IMR-90 (cell line): ENCODE results near the gene LRP6. TPM values are rescaled to one million over a fixed set of nuclear protein-coding genes. Genes with fewer than 3 reads are reported as not detected.

Experiments used
- ATAC-seq: fragments of 200-7000 bp; cut with Tn5 transposase; 2 replicates; pipeline ENCODE4 v1.9.1; 2020; ENCODE audit warnings: low read depth, mild to moderate bottlenecking, moderate library complexity
- BruUV-seq: library from RNA; stranded (reverse); fragments of 400-500 nt; replicated peaks from 2 replicates; lab custom pipeline; 2021; lab: Mats Ljungman, UMichigan
- CTCF ChIA-PET: fragments of 300-600 bp; formaldehyde crosslinking; extraction: SDS; loops from one replicate; lab custom pipeline; 2021; ENCODE audit warnings: antibody characterized with exemption; lab: Yijun Ruan, JAX
- POLR2A ChIA-PET: fragments of 300-600 bp; sonication (Branson Sonifier 250); formaldehyde crosslinking; loops from one replicate; lab custom pipeline; 2022; ENCODE audit warnings: antibody characterized with exemption; ENCODE audit not compliant: unreplicated experiment; lab: Charles Lee
- DNase-seq: peaks from one replicate; pipeline ENCODE4 v3.0.0; 2013
- H2AFZ ChIP-seq: replicated peaks from 2 replicates; pipeline ENCODE3; 2013; ENCODE audit warnings: low read length, mild to moderate bottlenecking; ENCODE audit not compliant: poor library complexity
- H2AK5ac ChIP-seq: 2 replicates; pipeline ENCODE4 v1.6.1; 2013; ENCODE audit warnings: low read depth, low read length, inconsistent platforms
- H2AK9ac ChIP-seq: replicated peaks from 2 replicates; pipeline ENCODE3; 2013; ENCODE audit warnings: mild to moderate bottlenecking, low read depth, low read length, moderate library complexity; ENCODE audit not compliant: poor library complexity
- H2BK120ac ChIP-seq: 2 replicates; pipeline ENCODE4 v1.6.1; 2013; ENCODE audit warnings: low read depth, low read length, inconsistent platforms
- H2BK15ac ChIP-seq: 3 replicates; pipeline ENCODE4 v1.6.1; 2013; ENCODE audit warnings: low read depth, low read length, inconsistent platforms
- H2BK20ac ChIP-seq: 2 replicates; pipeline ENCODE4 v1.6.1; 2013; ENCODE audit warnings: low read depth, mild to moderate bottlenecking, inconsistent platforms, low read length, moderate library complexity
- H2BK5ac ChIP-seq: 2 replicates; pipeline ENCODE4 v1.6.1; 2013; ENCODE audit warnings: mild to moderate bottlenecking, low read depth, low read length, inconsistent platforms; ENCODE audit not compliant: poor library complexity, severe bottlenecking
- H3K14ac ChIP-seq: replicated peaks from 2 replicates; pipeline ENCODE4 v1.6.1; 2013; ENCODE audit warnings: low read depth, low read length, inconsistent platforms
- H3K18ac ChIP-seq: 2 replicates; pipeline ENCODE4 v1.6.1; 2013; ENCODE audit warnings: low read depth, low read length, control low read depth
- H3K23ac ChIP-seq: 2 replicates; pipeline ENCODE4 v1.6.1; 2013; ENCODE audit warnings: low read depth, low read length, inconsistent platforms
- H3K27ac ChIP-seq: 2 replicates; pipeline ENCODE4 v1.5.1; 2013; ENCODE audit warnings: mild to moderate bottlenecking, control low read depth, low read length; ENCODE audit not compliant: insufficient read depth
- H3K27me3 ChIP-seq: 2 replicates; pipeline ENCODE4 v1.6.1; 2013; ENCODE audit warnings: low read length; ENCODE audit not compliant: control insufficient read depth, insufficient read depth
- H3K36me3 ChIP-seq: 2 replicates; pipeline ENCODE4 v1.6.1; 2013; ENCODE audit warnings: low read length, mixed read lengths; ENCODE audit not compliant: control insufficient read depth, insufficient read depth
- H3K4ac ChIP-seq: 2 replicates; pipeline ENCODE4 v1.6.1; 2013; ENCODE audit warnings: low read depth, low read length, inconsistent platforms
- H3K4me1 ChIP-seq: 2 replicates; pipeline ENCODE4 v1.6.1; 2013; ENCODE audit warnings: low read length, mixed read lengths; ENCODE audit not compliant: control insufficient read depth, insufficient read depth
- H3K4me2 ChIP-seq: 2 replicates; pipeline ENCODE4 v1.6.1; 2013; ENCODE audit warnings: low read depth, mild to moderate bottlenecking, control low read depth, low read length, moderate library complexity
- H3K4me3 ChIP-seq: 2 replicates; pipeline ENCODE4 v1.5.1; 2013; ENCODE audit warnings: low read depth, mild to moderate bottlenecking, control low read depth, low read length, moderate library complexity; ENCODE audit not compliant: insufficient read depth
- H3K56ac ChIP-seq: 2 replicates; pipeline ENCODE4 v1.6.1; 2013; ENCODE audit warnings: low read length, inconsistent platforms; ENCODE audit not compliant: insufficient read depth; ENCODE audit errors: extremely low read depth
- H3K79me1 ChIP-seq, 2 experiments: 2 replicates each; pipeline ENCODE4 v1.6.1; 2013; ENCODE audit warnings: low read length in 2 of 2, inconsistent platforms in 1 of 2, low read depth in 1 of 2
- H3K9ac ChIP-seq: 2 replicates; pipeline ENCODE4 v1.6.1; 2013; ENCODE audit warnings: low read depth, low read length, control low read depth
- H3K9me1 ChIP-seq: 2 replicates; pipeline ENCODE4 v1.6.1; 2013; ENCODE audit warnings: low read length, inconsistent platforms; ENCODE audit not compliant: insufficient read depth
- H3K9me3 ChIP-seq: 2 replicates; pipeline ENCODE4 v1.6.1; 2013; ENCODE audit warnings: low read length; ENCODE audit not compliant: control insufficient read depth, insufficient read depth
- H4K20me1 ChIP-seq: 2 replicates; pipeline ENCODE4 v1.6.1; 2013; ENCODE audit warnings: low read length, inconsistent platforms; ENCODE audit not compliant: insufficient read depth
- H4K5ac ChIP-seq: 2 replicates; pipeline ENCODE4 v1.6.1; 2013; ENCODE audit warnings: mild to moderate bottlenecking, low read depth, low read length, control low read depth
- H4K8ac ChIP-seq, 2 experiments: 2 replicates each; pipeline ENCODE4 v1.6.1; 2013; ENCODE audit warnings: low read depth in 2 of 2, low read length in 2 of 2, control low read depth in 1 of 2, inconsistent platforms in 1 of 2
- H4K91ac ChIP-seq: 2 replicates; pipeline ENCODE4 v1.6.1; 2013; ENCODE audit warnings: low read depth, low read length, inconsistent platforms; ENCODE audit not compliant: insufficient read depth
- BHLHE40 ChIP-seq: fragments of 150-350 bp; IDR thresholded peaks from 2 replicates; pipeline ENCODE4 v1.6.1; 2016; ENCODE audit warnings: mild to moderate bottlenecking, low read depth, low read length
- CHD1 ChIP-seq: IDR thresholded peaks from 2 replicates; pipeline ENCODE4 v1.6.1; 2012; ENCODE audit warnings: low read depth, low read length, improper control_type of control experiment
- FOS ChIP-seq: fragments of 150-350 bp; IDR thresholded peaks from 2 replicates; pipeline ENCODE4 v1.6.1; 2016; ENCODE audit warnings: low read depth, low read length
- MAFK ChIP-seq: IDR thresholded peaks from 2 replicates; pipeline ENCODE4 v1.6.1; 2012; ENCODE audit warnings: low read depth, low read length, improper control_type of control experiment
- MAZ ChIP-seq: IDR thresholded peaks from 2 replicates; pipeline ENCODE4 v1.6.1; 2012; ENCODE audit warnings: low read depth, mild to moderate bottlenecking, low read length, improper control_type of control experiment, moderate library complexity, borderline replicate concordance
- MXI1 ChIP-seq: IDR thresholded peaks from 2 replicates; pipeline ENCODE4 v1.6.1; 2012; ENCODE audit warnings: low read depth, mild to moderate bottlenecking, low read length, moderate library complexity, borderline replicate concordance
- NFE2L2 ChIP-seq: fragments of 150-350 bp; IDR thresholded peaks from 2 replicates; pipeline ENCODE4 v1.6.1; 2016; ENCODE audit warnings: low read depth, mild to moderate bottlenecking, low read length
- POLR2A ChIP-seq: IDR thresholded peaks from 2 replicates; pipeline ENCODE4 v1.6.1; 2012; ENCODE audit warnings: mild to moderate bottlenecking, low read depth, low read length
- RAD21 ChIP-seq: IDR thresholded peaks from 2 replicates; pipeline ENCODE4 v1.6.1; 2012; ENCODE audit warnings: low read length, improper control_type of control experiment
- RCOR1 ChIP-seq: IDR thresholded peaks from 2 replicates; pipeline ENCODE4 v1.6.1; 2012; ENCODE audit warnings: mild to moderate bottlenecking, low read length, improper control_type of control experiment; ENCODE audit not compliant: insufficient replicate concordance
- RFX5 ChIP-seq: IDR thresholded peaks from 2 replicates; pipeline ENCODE4 v1.8.0; 2012; ENCODE audit warnings: low read depth, mild to moderate bottlenecking, low read length, moderate library complexity
- SMC3 ChIP-seq: fragments of 150-350 bp; IDR thresholded peaks from 2 replicates; pipeline ENCODE4 v1.6.1; 2016; ENCODE audit warnings: low read depth, mild to moderate bottlenecking, antibody characterized with exemption, low read length, moderate library complexity
- WGBS, 2 experiments: methylation state at CpG; one replicate each; pipeline versions ENCODE4 v1.1.5 to v1.1.7; 2013; ENCODE audit warnings: missing lambda C conversion rate in 2 of 2; ENCODE audit not compliant: insufficient read length in 1 of 2; ENCODE audit errors: extremely low coverage in 2 of 2; 5-methylcytosine and 5-hydroxymethylcytosine counted together
- dilution Hi-C: fragments of 300-500 bp; cut with HindIII; formaldehyde crosslinking; loops from one replicate; pipeline ENCODE4 v1.14.3; 2018; ENCODE audit warnings: low sequenced_read_pairs; ENCODE audit not compliant: unreplicated experiment
- in situ Hi-C: fragments of 300-500 bp; cut with MboI; formaldehyde crosslinking; loops from 3 replicates; pipeline ENCODE4 v1.14.3; 2019; ENCODE audit warnings: low sequenced_read_pairs, inconsistent platforms, mixed read lengths
- intact Hi-C: fragments of 100-400 bp; cut with micrococcal nuclease; formaldehyde crosslinking; loops from 2 replicates; pipeline ENCODE4 v1.10.0; 2022
- polyA plus RNA-seq, 3 experiments: library from polyadenylated mRNA; depleted of rRNA; stranded (reverse); fragments of >200 nt; gene quantifications; 2 replicates each; pipeline ENCODE4 v1.2.3, GENCODE V29; 2012; ENCODE audit warnings: low replicate concordance in 1 of 3
- total RNA-seq: library from RNA; depleted of rRNA; stranded (reverse); fragments of >200 nt; gene quantifications from 2 replicates; pipeline ENCODE4 v1.2.3, GENCODE V29; 2012
- TF ChIP-seq, protein P1 (sequence below): conservative IDR thresholded peaks from 2 replicates; pipeline ENCODE4 v1.5.1; 2012; ENCODE audit warnings: mild to moderate bottlenecking, low read depth, low read length, improper control_type of control experiment
- TF ChIP-seq, protein P2 (sequence below): fragments of 150-350 bp; IDR thresholded peaks from 2 replicates; pipeline ENCODE4 v1.6.1; 2017; ENCODE audit warnings: mild to moderate bottlenecking, antibody characterized with exemption, low read length, low read depth
- TF ChIP-seq, protein P3 (sequence below): fragments of 150-350 bp; IDR thresholded peaks from 2 replicates; pipeline ENCODE4 v1.6.1; 2016; ENCODE audit warnings: low read depth, mild to moderate bottlenecking, low read length, moderate library complexity, borderline replicate concordance

Gene LRP6
- total and polyA plus RNA-seq, 2 of the 4 experiments (the other 2 are of a cell fraction) = 14.2 to 32.1 TPM

DNA sequence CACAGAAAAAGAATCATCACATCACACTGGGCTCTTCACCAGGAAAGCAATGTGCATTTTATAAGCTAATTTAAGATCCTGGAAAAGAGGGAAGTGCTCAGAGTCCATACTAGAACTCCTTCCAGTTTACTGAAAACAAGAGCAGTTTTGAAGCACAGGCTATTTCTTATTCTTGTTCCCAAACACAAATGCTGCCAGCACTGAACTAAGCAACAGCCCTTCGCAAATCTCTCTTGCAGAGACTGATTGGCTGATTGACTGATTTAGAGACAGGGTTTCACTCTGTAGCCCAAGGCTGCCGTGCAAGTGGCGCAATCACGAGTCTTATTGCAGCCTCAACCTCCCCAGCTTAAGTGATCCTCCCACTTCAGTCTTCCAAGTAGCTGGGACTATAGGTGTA is 151.3 kb downstream of the LRP6 start:
- no peaks in the 10 kb centered on the region for H3K9me3 ChIP-seq
- CTCF ChIA-PET = no interaction called here
- no peak for ATAC-seq

More for the DNA sequence above, 151.3 kb downstream of the LRP6 start:
- no peak overlapping the region for H2BK120ac ChIP-seq
- POLR2A ChIA-PET = no interaction called here
- intact Hi-C loops (no loop called here), dilution Hi-C loops (no loop called here), in situ Hi-C loops (no loop called here)
- no peak overlapping the region for H2BK5ac ChIP-seq
- H4K5ac ChIP-seq = no peak overlapping the region
- H2BK15ac ChIP-seq = no peak overlapping the region
- H3K23ac ChIP-seq = no peak overlapping the region
- WGBS, 2 experiments = no CpG with 5 or more reads among the region's 4 CpGs
- DNase-seq = no peak
- no peak overlapping the region for H2AK9ac ChIP-seq
- BruUV-seq = no TSS peak
- no peak overlapping the region for H4K8ac ChIP-seq
- no peak overlapping the region for H4K91ac ChIP-seq
- no peak overlapping the region for H3K18ac ChIP-seq
- H3K14ac ChIP-seq = no peak overlapping the region
- no peaks in the 10 kb centered on the region for H3K27me3 ChIP-seq
- no peak overlapping the region for H3K4me3 ChIP-seq
- no peaks in the 10 kb centered on the region for H3K4me1 ChIP-seq
- no peak overlapping the region for H3K56ac ChIP-seq
- H3K9me1 ChIP-seq = no peaks in the 10 kb centered on the region
- H3K36me3 ChIP-seq = peaks cover 2% of the 10 kb centered on the region
- no peak overlapping the region for H3K9ac ChIP-seq
- no peak overlapping the region for H2BK20ac ChIP-seq
- no peak overlapping the region for H2AK5ac ChIP-seq
- H2AFZ ChIP-seq = no peak overlapping the region
- H3K79me1 ChIP-seq = no peaks in the 10 kb centered on the region; a peak in 1 of 4 replicates
- H4K20me1 ChIP-seq = no peaks in the 10 kb centered on the region
- H3K4ac ChIP-seq = no peak overlapping the region
- no peak overlapping the region for H3K27ac ChIP-seq
- TF ChIP-seq, protein P1, sequence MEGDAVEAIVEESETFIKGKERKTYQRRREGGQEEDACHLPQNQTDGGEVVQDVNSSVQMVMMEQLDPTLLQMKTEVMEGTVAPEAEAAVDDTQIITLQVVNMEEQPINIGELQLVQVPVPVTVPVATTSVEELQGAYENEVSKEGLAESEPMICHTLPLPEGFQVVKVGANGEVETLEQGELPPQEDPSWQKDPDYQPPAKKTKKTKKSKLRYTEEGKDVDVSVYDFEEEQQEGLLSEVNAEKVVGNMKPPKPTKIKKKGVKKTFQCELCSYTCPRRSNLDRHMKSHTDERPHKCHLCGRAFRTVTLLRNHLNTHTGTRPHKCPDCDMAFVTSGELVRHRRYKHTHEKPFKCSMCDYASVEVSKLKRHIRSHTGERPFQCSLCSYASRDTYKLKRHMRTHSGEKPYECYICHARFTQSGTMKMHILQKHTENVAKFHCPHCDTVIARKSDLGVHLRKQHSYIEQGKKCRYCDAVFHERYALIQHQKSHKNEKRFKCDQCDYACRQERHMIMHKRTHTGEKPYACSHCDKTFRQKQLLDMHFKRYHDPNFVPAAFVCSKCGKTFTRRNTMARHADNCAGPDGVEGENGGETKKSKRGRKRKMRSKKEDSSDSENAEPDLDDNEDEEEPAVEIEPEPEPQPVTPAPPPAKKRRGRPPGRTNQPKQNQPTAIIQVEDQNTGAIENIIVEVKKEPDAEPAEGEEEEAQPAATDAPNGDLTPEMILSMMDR = no peak
- TF ChIP-seq RAD21 (no peak), SMC3 (no peak), MAZ (no peak), POLR2A (no peak), CHD1 (no peak), RFX5 (no peak), NFE2L2 (no peak), MXI1 (no peak), RCOR1 (no peak), BHLHE40 (no peak), FOS (no peak), MAFK (no peak)
- TF ChIP-seq, protein P2, sequence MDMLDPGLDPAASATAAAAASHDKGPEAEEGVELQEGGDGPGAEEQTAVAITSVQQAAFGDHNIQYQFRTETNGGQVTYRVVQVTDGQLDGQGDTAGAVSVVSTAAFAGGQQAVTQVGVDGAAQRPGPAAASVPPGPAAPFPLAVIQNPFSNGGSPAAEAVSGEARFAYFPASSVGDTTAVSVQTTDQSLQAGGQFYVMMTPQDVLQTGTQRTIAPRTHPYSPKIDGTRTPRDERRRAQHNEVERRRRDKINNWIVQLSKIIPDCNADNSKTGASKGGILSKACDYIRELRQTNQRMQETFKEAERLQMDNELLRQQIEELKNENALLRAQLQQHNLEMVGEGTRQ = no peak
- TF ChIP-seq, protein P3, sequence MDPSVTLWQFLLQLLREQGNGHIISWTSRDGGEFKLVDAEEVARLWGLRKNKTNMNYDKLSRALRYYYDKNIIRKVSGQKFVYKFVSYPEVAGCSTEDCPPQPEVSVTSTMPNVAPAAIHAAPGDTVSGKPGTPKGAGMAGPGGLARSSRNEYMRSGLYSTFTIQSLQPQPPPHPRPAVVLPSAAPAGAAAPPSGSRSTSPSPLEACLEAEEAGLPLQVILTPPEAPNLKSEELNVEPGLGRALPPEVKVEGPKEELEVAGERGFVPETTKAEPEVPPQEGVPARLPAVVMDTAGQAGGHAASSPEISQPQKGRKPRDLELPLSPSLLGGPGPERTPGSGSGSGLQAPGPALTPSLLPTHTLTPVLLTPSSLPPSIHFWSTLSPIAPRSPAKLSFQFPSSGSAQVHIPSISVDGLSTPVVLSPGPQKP = no peak
- no peak overlapping the region for H3K4me2 ChIP-seq
